Measurements from ENCODE around the gene ABLIM1. TPM values are rescaled to one million over a fixed set of nuclear protein-coding genes. Genes with fewer than 3 reads are reported as not detected.

The ABLIM1 gene
- total and polyA plus RNA-seq, 10 donors = 11.0 to 59.4 (median 38.7) TPM

- no peaks in the 10 kb centered on the region for H3K9me3 ChIP-seq
- 18 to 51% (median 20%) methylated on average over 2 of the region's 2 CpGs for WGBS, 5 donors
- DNase-seq = no peak
- intact Hi-C loops (cut with DNase I; ENCODE audit: low total_unique reads) = no loop called here
- H3K4me1 ChIP-seq = peaks cover 0 to 81% (median 35%) of the 10 kb centered on the region in 6 donors
- no peak overlapping the region for H3K4me3 ChIP-seq
- peak overlapping the region; percentile 5 to 90 (median 80) for H3K27ac ChIP-seq
- H3K36me3 ChIP-seq = peaks cover 0 to 7% (median 0%) of the 10 kb centered on the region in 6 donors
- no peak for TF ChIP-seq POLR2A (IDR thresholded peaks at IDR 0.05)
- TF ChIP-seq POLR2AphosphoS5 (IDR thresholded peaks at IDR 0.05) = no peak
- no peak for TF ChIP-seq CTCF (IDR thresholded peaks at IDR 0.05 in 8 of 11, conservative IDR thresholded peaks at IDR 0.05 in 3 of 11)
- H3K27me3 ChIP-seq (replicated peaks in 1 of 7) = no peaks in the 10 kb centered on the region
Measured at GRCh38 chr10:114499116-114499515, 159.0 kb downstream of the ABLIM1 start.

GRCh38 chr10:114498413-114499111 is 159.5 kb downstream of the ABLIM1 start:
- Histone ChIP-seq H3K27me3 (replicated peaks in 1 of 7) (no peaks in the 10 kb centered on the region), H3K9me3 (no peaks in the 10 kb centered on the region), H3K4me1 (peaks cover 0 to 87% (median 35%) of the 10 kb centered on the region in 6 donors), H3K4me3 (no peak overlapping the region), H3K36me3 (peaks cover 0 to 7% (median 0%) of the 10 kb centered on the region in 6 donors), H3K27ac (peak overlapping the region; percentile 5 to 90 (median 80))
- DNase-seq = no peak
- intact Hi-C loops (cut with DNase I; ENCODE audit: low total_unique reads) = no loop called here
- TF ChIP-seq POLR2A (IDR thresholded peaks at IDR 0.05) = no peak
- TF ChIP-seq CTCF (IDR thresholded peaks at IDR 0.05 in 8 of 11, conservative IDR thresholded peaks at IDR 0.05 in 3 of 11) = no peak
- TF ChIP-seq POLR2AphosphoS5 (IDR thresholded peaks at IDR 0.05) = no peak
- 55 to 68% (median 65%) methylated on average over 2 of the region's 2 CpGs for WGBS, 5 donors

GRCh38 chr10:114495303-114495702 is 162.8 kb downstream of the ABLIM1 start:
- Histone ChIP-seq H3K27me3 (replicated peaks in 1 of 7) (no peaks in the 10 kb centered on the region), H3K27ac (peak overlapping the region in 1 of 8 donors; percentile 89), H3K4me1 (peaks cover 14 to 83% (median 43%) of the 10 kb centered on the region in 6 donors), H3K4me3 (no peak overlapping the region), H3K9me3 (no peaks in the 10 kb centered on the region), H3K36me3 (peaks cover 0 to 17% (median 0%) of the 10 kb centered on the region in 6 donors)
- DNase-seq = no peak
- no peak for TF ChIP-seq CTCF (IDR thresholded peaks at IDR 0.05 in 8 of 11, conservative IDR thresholded peaks at IDR 0.05 in 3 of 11)
- no peak for TF ChIP-seq POLR2A (IDR thresholded peaks at IDR 0.05)
- TF ChIP-seq POLR2AphosphoS5 (IDR thresholded peaks at IDR 0.05) = no peak
- intact Hi-C loops (cut with DNase I; ENCODE audit: low total_unique reads) = no loop called here
- WGBS, 5 donors = 89 to 98% (median 95%) methylated on average over 3 of the region's 3 CpGs

- WGBS, 5 donors = 21 to 38% (median 23%) methylated on average over 4 of the region's 4 CpGs
- DNase-seq = no peak
- intact Hi-C loops (cut with DNase I; ENCODE audit: low total_unique reads) = no loop called here
Measured at GRCh38 chr10:114492351-114493037, 165.6 kb downstream of the ABLIM1 start.

More at GRCh38 chr10:114492351-114493037, 165.6 kb downstream of the ABLIM1 start:
- Histone ChIP-seq H3K4me1 (peaks cover 14 to 69% (median 16%) of the 10 kb centered on the region in 6 donors), H3K27me3 (replicated peaks in 1 of 7) (no peaks in the 10 kb centered on the region), H3K27ac (no peak overlapping the region), H3K9me3 (no peaks in the 10 kb centered on the region), H3K36me3 (peaks cover 0 to 33% (median 2%) of the 10 kb centered on the region in 6 donors), H3K4me3 (no peak overlapping the region)
- TF ChIP-seq POLR2AphosphoS5 (IDR thresholded peaks at IDR 0.05) (no peak), POLR2A (IDR thresholded peaks at IDR 0.05) (no peak), CTCF (IDR thresholded peaks at IDR 0.05 in 8 of 11, conservative IDR thresholded peaks at IDR 0.05 in 3 of 11) (no peak)
